Measurements from ENCODE around the gene FHOD3. TPM values are rescaled to one million over a fixed set of nuclear protein-coding genes. Genes with fewer than 3 reads are reported as not detected.

FHOD3 gene
- total RNA-seq, 1 experiment from 2014 or later: 0.34 TPM

DNA sequence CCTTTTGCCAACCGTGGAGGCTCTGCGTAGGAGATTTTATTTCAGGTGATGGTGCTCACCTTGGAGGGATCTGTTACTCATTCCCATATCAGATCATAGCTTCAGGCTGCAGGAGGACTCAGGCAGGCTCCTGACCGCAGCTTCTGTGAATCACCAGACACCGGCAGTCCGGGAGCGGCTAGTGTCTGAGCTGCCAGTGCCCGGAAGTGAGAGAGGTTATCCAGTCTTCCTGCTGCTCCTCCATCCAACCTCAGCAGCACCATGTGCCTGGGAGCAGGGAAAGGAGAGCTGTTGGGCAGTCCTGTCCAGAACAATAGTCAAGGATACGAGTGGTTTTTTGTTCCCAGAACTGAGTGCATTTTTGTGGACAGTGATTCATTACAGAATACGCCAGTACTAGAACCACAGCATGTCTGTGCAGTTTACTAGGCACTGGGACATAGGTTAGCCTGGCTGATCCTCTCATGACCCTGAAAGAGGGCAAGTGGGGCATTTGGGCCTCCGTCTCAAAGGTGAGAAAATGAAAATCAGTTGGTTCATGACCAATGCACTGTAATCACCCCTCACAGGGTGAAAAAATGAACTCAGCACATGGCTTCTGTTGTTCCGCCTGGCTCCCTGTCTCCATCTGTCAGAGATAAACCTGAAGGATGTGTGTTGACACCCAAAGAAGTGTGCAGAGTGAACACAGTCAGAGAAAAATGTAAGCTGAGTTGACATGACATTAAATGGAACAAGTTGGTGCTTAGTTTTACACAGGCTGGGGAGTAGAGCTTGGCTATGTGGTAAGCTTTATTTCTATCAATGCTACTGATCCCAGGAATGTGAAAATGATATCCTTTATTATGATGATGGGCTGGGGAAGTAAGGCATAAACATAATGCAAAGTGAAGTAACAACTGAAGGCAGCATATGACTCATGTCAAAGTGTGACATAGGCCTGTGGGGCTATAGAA is 12.2 kb downstream of the FHOD3 start:
- TF ChIP-seq EZH2 (IDR thresholded peaks at IDR 0.05; ENCODE audit: borderline replicate concordance, low read depth, low read length, poor library complexity, severe bottlenecking): no peak
- TF ChIP-seq, protein P1, sequence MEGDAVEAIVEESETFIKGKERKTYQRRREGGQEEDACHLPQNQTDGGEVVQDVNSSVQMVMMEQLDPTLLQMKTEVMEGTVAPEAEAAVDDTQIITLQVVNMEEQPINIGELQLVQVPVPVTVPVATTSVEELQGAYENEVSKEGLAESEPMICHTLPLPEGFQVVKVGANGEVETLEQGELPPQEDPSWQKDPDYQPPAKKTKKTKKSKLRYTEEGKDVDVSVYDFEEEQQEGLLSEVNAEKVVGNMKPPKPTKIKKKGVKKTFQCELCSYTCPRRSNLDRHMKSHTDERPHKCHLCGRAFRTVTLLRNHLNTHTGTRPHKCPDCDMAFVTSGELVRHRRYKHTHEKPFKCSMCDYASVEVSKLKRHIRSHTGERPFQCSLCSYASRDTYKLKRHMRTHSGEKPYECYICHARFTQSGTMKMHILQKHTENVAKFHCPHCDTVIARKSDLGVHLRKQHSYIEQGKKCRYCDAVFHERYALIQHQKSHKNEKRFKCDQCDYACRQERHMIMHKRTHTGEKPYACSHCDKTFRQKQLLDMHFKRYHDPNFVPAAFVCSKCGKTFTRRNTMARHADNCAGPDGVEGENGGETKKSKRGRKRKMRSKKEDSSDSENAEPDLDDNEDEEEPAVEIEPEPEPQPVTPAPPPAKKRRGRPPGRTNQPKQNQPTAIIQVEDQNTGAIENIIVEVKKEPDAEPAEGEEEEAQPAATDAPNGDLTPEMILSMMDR (conservative IDR thresholded peaks at IDR 0.05; ENCODE audit: low read depth, low read length): no peak
- Histone ChIP-seq H3K27ac (ENCODE audit: low read depth, low read length, poor library complexity, severe bottlenecking) (no peak overlapping the region), H3K9me3 (ENCODE audit: low read depth, low read length, poor library complexity, severe bottlenecking) (no peaks in the 10 kb centered on the region), H3K27me3 (replicated peaks; ENCODE audit: insufficient read depth, low read depth, low read length, poor library complexity) (peaks cover 33% of the 10 kb centered on the region), H3K36me3 (ENCODE audit: insufficient read depth, low read length, poor library complexity, severe bottlenecking) (no peaks in the 10 kb centered on the region), H3K4me3 (ENCODE audit: low read depth, low read length, poor library complexity, severe bottlenecking) (no peak overlapping the region), H3K4me1 (ENCODE audit: insufficient read depth, low read length, poor library complexity, severe bottlenecking) (no peaks in the 10 kb centered on the region)
- intact Hi-C loops (cut with micrococcal nuclease; ENCODE audit: unreplicated experiment): no loop called here
- BruUV-seq (replicated peaks): no TSS peak
- POLR2A ChIA-PET (ENCODE audit: low non-redundant PET): no interaction called here
- DNase-seq (ENCODE audit: low spot score): no peak
- CTCF ChIA-PET: no interaction called here

- Histone ChIP-seq H3K9me3 (ENCODE audit: low read depth, low read length, poor library complexity, severe bottlenecking) (no peaks in the 10 kb centered on the region), H3K36me3 (ENCODE audit: insufficient read depth, low read length, poor library complexity, severe bottlenecking) (no peaks in the 10 kb centered on the region), H3K27me3 (replicated peaks; ENCODE audit: insufficient read depth, low read depth, low read length, poor library complexity) (peaks cover 21% of the 10 kb centered on the region), H3K4me1 (ENCODE audit: insufficient read depth, low read length, poor library complexity, severe bottlenecking) (no peaks in the 10 kb centered on the region), H3K4me3 (ENCODE audit: low read depth, low read length, poor library complexity, severe bottlenecking) (no peak overlapping the region), H3K27ac (ENCODE audit: low read depth, low read length, poor library complexity, severe bottlenecking) (no peak overlapping the region)
- ChIA-PET POLR2A (ENCODE audit: low non-redundant PET) (no interaction called here), CTCF (no interaction called here)
- TF ChIP-seq, protein P1 (conservative IDR thresholded peaks at IDR 0.05; ENCODE audit: low read depth, low read length): no peak
- no peak for TF ChIP-seq EZH2 (IDR thresholded peaks at IDR 0.05; ENCODE audit: borderline replicate concordance, low read depth, low read length, poor library complexity, severe bottlenecking)
- intact Hi-C loops (cut with micrococcal nuclease; ENCODE audit: unreplicated experiment): no loop called here
- no peak for DNase-seq (ENCODE audit: low spot score)
- BruUV-seq (replicated peaks): no TSS peak
Measured at GRCh38 chr18:36311026-36311570, 13.6 kb downstream of the FHOD3 start.

- intact Hi-C loops (cut with micrococcal nuclease; ENCODE audit: unreplicated experiment): no loop called here
- CTCF ChIA-PET: no interaction called here
- POLR2A ChIA-PET (ENCODE audit: low non-redundant PET): no interaction called here
- no peaks in the 10 kb centered on the region for H3K4me1 ChIP-seq (ENCODE audit: insufficient read depth, low read length, poor library complexity, severe bottlenecking)
- TF ChIP-seq EZH2 (IDR thresholded peaks at IDR 0.05; ENCODE audit: borderline replicate concordance, low read depth, low read length, poor library complexity, severe bottlenecking): no peak
- TF ChIP-seq, protein P1 (conservative IDR thresholded peaks at IDR 0.05; ENCODE audit: low read depth, low read length): no peak
- H3K9me3 ChIP-seq (ENCODE audit: low read depth, low read length, poor library complexity, severe bottlenecking): no peaks in the 10 kb centered on the region
- H3K4me3 ChIP-seq (ENCODE audit: low read depth, low read length, poor library complexity, severe bottlenecking): no peak overlapping the region
- no peak for DNase-seq (ENCODE audit: low spot score)
- H3K36me3 ChIP-seq (ENCODE audit: insufficient read depth, low read length, poor library complexity, severe bottlenecking): no peaks in the 10 kb centered on the region
- BruUV-seq (replicated peaks): no TSS peak
- peaks cover 7% of the 10 kb centered on the region for H3K27me3 ChIP-seq (replicated peaks; ENCODE audit: insufficient read depth, low read depth, low read length, poor library complexity)
- no peak overlapping the region for H3K27ac ChIP-seq (ENCODE audit: low read depth, low read length, poor library complexity, severe bottlenecking)
Measured at GRCh38 chr18:36312806-36313395, 15.4 kb downstream of the FHOD3 start.

All from A673 (cell line).